Embryonic facial prominence (tissue), 1 donor: ENCODE data around the gene SLC1A1.

Experiments used
- DNase-seq: peaks from one replicate; pipeline ENCODE4 v3.0.0-alpha.2; 2016; ENCODE audit errors: extremely low spot score

The SLC1A1 gene

GRCh38 chr9:4489919-4490704, at the start of gene SLC1A1:
TSS of gene SLC1A1 (plus strand) at chr9:4490468. CDS start at chr9:4490680, 212 bp downstream.
- peak; percentile 54 for DNase-seq

- no peak for DNase-seq
Measured at GRCh38 chr9:4442806-4443205, 47.5 kb upstream of the SLC1A1 start.

- no peak for DNase-seq
Measured at GRCh38 chr9:4443439-4443838, 46.8 kb upstream of the SLC1A1 start.

GRCh38 chr9:4461437-4461836, 28.8 kb upstream of the SLC1A1 start:
- no peak for DNase-seq

- no peak for DNase-seq
Measured at GRCh38 chr9:4463824-4464223, 26.4 kb upstream of the SLC1A1 start.

GRCh38 chr9:4464911-4465513, 25.3 kb upstream of the SLC1A1 start:
- DNase-seq: no peak

- DNase-seq: no peak
Measured at GRCh38 chr9:4465910-4466309, 24.4 kb upstream of the SLC1A1 start.

DNA sequence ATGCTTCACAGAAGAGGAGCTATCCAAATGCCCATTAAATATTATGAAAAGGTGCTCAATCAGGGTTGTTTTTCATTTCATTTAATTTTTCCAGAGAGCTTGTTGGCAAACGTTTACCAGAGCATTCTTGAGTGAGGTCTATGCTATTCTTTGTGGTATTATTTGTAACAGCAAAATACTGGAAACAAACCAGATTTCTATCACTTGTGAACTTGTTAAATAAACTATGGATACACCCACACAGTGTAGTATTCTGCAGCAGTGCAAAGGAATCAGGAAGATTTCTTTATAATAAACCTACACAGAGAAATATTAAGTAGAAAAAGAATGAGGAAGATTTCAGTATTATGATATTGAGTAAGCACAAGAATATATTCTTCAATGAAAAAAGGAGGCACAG, 15.0 kb upstream of the SLC1A1 start:
- DNase-seq: no peak

GRCh38 chr9:4486176-4486575, 4.1 kb upstream of the SLC1A1 start:
- DNase-seq: peak; percentile 15

GRCh38 chr9:4489562-4489918, 728 bp upstream of the SLC1A1 start:
- DNase-seq: no peak

DNA sequence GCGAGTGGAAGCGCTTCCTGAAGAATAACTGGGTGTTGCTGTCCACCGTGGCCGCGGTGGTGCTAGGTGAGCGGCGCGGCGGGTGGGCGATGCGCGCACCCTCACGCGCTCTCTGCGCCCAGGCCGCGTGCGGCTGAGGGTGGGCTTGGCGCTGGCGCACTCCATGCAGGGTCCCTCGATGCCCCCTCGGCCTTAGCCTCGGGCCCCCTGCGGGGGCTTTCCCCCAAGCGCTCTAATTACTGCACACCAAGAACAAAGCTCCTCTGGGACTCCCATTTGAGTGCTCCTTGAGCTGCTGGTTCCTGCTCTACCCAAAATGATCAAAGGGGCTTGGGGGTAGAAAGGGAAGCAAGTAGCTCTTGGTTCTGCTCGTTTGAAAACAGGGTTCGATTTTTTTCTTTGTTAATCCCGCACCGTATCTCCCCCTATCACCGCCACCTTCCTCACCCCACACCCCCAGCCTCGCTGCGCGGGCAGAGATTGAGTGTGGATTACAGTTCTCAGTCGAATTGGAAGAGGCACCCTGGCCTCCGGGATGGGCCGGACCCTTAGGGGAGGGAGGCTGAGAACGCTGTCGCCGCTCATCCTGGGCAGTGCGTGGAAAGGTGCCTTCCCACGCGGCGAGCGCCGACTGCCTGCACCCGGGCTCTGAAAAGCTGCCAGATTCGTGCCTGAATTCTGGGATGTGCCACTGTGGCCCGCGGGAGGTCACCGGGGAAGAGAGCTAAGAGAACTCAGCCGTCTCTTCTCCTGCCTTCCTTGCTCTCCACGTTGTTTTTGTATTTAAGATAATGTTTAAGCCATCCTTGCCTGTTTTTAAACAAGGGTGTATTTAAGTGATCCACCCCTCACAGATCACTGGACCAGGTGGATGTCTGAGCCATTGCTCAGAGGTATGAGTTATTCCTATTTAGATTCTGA, 697 bp downstream of the SLC1A1 start:
- no peak for DNase-seq

- no peak for DNase-seq
Measured at GRCh38 chr9:4491626-4491975, 1.3 kb downstream of the SLC1A1 start.

- DNase-seq: no peak
Measured at GRCh38 chr9:4494332-4494731, 4.1 kb downstream of the SLC1A1 start.

GRCh38 chr9:4494806-4495205, 4.5 kb downstream of the SLC1A1 start:
- DNase-seq: no peak

GRCh38 chr9:4495537-4495936, 5.3 kb downstream of the SLC1A1 start:
- DNase-seq: no peak

- DNase-seq: no peak
Measured at GRCh38 chr9:4496497-4496896, 6.2 kb downstream of the SLC1A1 start.

DNA sequence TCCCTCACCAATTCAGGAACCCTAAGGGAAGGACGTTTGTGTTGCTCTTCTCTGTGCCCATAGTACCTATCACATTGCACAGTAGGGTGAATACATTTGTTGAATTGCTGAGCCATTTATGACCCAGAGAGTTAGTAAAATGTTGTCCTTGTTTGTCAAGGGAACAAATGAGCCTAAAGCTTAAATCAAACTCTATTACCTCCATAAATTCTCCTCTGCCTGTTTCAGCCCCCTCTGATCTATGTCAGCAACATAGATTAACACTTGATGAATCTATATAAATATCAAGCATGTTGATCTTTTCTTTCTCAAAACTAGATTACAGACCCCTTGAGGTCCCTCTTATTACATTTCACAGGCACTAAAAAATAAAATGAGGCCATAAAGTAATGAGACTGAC, 7.1 kb downstream of the SLC1A1 start:
- DNase-seq: no peak

DNA sequence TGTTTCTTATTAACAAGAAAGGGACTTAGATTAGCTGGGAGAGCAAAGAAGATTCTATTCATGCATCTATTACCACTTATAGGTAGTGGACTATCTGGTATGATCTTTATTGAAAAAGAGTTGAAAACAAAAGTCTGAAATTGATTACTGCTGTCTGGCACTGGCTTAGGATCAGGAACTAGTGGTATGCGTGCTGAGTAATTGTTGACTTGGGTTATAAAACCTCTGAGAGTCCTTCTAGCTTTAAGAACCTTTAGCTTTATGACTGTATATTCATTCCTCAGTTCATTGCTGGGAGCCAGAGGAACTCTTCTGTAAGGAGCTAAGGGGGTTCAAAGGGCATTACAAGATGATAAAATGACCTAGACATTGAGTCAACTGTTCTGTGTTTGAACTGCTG, 7.6 kb downstream of the SLC1A1 start:
- DNase-seq: no peak

DNA sequence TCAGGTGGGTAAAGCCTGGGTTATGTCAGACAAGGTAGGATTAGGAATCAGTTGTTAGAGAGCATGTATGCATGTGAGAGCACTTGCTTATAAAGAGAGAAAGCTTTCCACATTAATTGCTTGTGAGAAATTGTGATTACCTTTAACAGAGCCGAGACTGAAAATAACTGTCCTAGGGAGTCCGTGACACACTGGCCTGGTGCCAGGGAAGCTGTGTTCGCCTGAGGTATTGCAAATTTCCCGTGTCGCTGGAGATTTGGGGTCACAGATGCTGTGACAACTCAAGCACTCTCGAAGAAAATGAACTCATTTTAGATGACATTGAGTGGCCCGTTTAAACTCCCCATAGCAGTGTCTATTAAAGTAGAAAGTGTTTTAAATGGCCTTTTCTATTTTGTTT, 9.6 kb downstream of the SLC1A1 start:
- DNase-seq: no peak

DNA sequence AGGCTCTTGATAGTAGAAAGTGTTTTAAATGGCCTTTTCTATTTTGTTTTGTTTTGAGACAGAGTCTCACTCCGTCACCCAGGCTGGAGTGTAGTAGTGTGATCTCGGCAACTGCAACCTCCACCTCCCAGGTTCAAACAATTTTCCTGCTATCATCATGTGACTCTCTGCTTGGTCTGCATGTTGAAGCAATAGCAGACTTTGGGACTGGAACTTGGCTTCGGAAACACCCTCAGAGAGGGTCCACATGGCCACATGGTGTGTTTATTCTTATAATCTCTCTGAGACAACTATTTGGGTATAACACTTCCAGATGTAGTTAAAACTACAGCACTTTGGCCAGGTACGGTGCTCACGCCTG, 10.9 kb downstream of the SLC1A1 start:
- no peak for DNase-seq

DNA sequence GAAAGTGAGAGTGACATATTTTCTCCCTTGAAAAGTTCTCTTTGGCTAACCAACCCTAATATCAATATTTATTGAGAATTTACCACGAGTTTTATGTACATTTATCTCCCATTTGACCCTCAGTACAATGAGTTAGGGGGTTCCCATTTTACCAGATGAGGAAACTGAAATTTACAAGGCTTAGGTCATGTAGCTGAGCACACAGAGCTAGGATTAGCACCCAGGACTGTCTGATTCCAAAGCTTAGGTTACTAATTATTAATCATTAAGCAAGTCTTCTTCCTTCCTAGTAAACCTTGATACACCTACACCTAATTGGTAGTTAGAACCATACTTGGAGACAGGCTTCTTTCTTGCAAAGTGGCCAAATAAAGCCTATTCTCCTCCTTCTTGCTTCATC, 12.2 kb downstream of the SLC1A1 start:
- no peak for DNase-seq

GRCh38 chr9:4503103-4503502, 12.8 kb downstream of the SLC1A1 start:
- no peak for DNase-seq

GRCh38 chr9:4504250-4504649, 14.0 kb downstream of the SLC1A1 start:
- no peak for DNase-seq
